ENCODE results near the gene ABHD12B. TPM values are rescaled to one million over a fixed set of nuclear protein-coding genes. Genes with fewer than 3 reads are reported as not detected.
"Not testable (repeated sequence)": the region's sequence is repeated elsewhere in the genome, so short reads cannot be mapped to it uniquely, and the experiment has no call there.

Gene ABHD12B
- total and polyA plus RNA-seq, 4 donors: 0.28 to 1.5 (median 0.94) TPM

DNA sequence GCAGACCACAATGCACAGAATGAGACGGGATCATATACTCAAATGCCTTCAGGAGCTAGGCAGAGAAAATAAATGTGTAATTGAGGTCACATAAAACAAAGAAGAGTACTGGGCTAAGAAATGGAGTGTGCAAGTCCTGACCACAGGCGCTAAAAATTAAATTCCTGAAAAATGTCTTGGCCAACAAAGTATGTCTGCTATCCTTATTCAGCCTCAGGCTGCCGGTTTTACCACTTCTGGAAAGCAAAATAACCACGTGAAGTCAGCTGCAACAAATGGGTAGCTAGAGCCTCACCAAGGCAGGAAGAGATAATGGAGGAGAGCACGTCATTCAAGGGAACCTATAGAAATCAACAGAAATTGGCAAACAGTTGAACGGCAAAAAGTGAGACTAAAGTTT lies 69.3 kb downstream of the ABHD12B start:
- peaks cover 10% of the 10 kb centered on the region for H3K27me3 ChIP-seq (ENCODE audit: control insufficient read depth, insufficient read depth, low read length)
- DNase-seq (ENCODE audit: low read depth in 4 of 6, low spot score in 6 of 6): no peak
- H3K27ac ChIP-seq (ENCODE audit: low read depth, low read length): no peak overlapping the region
- H3K9me3 ChIP-seq (ENCODE audit: control insufficient read depth, insufficient read depth, low read length): no peaks in the 10 kb centered on the region
- H3K4me3 ChIP-seq (ENCODE audit: low read depth, low read length): no peak overlapping the region
- peaks cover 19% of the 10 kb centered on the region for H3K4me1 ChIP-seq (ENCODE audit: control insufficient read depth, insufficient read depth, low read length)
- H3K36me3 ChIP-seq (ENCODE audit: control insufficient read depth, insufficient read depth, low read length): no peaks in the 10 kb centered on the region
- WGBS (ENCODE audit: insufficient coverage): 84% methylated on average over 6 of the region's 6 CpGs

DNA sequence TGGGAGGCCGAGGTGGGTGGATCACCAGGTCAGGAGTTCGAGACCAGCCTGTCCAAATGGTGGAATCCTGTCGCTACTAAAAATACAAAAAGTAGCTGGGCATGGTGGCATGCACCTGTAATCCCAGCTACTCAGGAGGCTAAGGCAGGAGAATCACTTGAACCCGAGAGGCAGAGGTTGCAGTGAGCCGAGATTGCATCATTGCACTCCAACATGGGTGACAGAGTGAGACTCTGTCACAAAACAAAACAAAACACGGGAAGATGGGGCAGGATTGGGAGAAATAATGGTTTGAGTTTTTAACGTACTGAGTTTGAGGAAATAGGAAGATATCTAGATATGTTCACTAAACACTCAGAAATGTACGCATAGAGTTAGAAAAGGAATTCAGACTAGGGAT lies 69.8 kb downstream of the ABHD12B start:
- H3K4me1 ChIP-seq (ENCODE audit: control insufficient read depth, insufficient read depth, low read length): peaks cover 19% of the 10 kb centered on the region
- not testable (repeated sequence) for H3K9me3 ChIP-seq (ENCODE audit: control insufficient read depth, insufficient read depth, low read length); H3K27me3 ChIP-seq (ENCODE audit: control insufficient read depth, insufficient read depth, low read length); H3K36me3 ChIP-seq (ENCODE audit: control insufficient read depth, insufficient read depth, low read length); H3K4me3 ChIP-seq (ENCODE audit: low read depth, low read length); H3K27ac ChIP-seq (ENCODE audit: low read depth, low read length); DNase-seq (ENCODE audit: low read depth in 4 of 6, low spot score in 6 of 6)
- WGBS (ENCODE audit: insufficient coverage): 100% methylated on average over 5 of the region's 8 CpGs

DNA sequence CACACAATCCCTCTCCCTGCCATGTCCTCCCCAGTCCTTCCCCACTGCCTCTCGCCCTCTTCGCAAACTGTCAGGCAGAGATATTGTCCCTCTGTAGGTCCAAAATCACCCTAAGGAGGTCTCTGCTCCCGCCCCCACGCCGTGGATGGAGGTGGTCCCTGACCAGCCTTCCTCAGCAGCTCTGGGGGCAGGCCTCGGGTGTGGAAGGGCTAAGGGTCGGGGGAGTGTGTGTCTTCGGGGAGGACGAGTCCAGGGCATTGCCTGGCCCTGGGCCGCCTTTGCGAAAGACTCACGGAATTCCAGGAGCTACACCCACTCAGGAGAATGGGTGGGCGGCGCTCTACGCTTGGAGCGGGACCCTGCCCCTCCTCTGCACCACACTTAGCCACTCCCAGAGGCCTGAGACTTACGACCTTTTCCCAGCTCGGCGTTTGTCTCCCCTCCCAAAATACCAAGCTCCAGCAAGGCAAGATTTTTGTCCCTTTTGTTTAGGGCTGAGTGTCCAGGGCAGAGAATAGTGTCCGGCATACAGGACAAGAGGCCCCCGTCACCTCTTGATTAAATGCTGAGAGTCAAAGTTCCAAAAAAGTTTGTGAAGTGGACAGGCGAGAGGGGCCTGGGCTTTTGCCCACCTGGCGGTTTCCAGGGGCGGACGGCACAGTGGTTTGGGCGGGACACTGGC lies 71.5 kb downstream of the ABHD12B start:
- Histone ChIP-seq H3K27ac (ENCODE audit: low read depth, low read length) (peak overlapping the region; percentile 52), H3K4me1 (ENCODE audit: control insufficient read depth, insufficient read depth, low read length) (peaks cover 19% of the 10 kb centered on the region), H3K36me3 (ENCODE audit: control insufficient read depth, insufficient read depth, low read length) (no peaks in the 10 kb centered on the region), H3K9me3 (ENCODE audit: control insufficient read depth, insufficient read depth, low read length) (no peaks in the 10 kb centered on the region), H3K4me3 (ENCODE audit: low read depth, low read length) (peak overlapping the region; percentile 63), H3K27me3 (ENCODE audit: control insufficient read depth, insufficient read depth, low read length) (peaks cover 10% of the 10 kb centered on the region)
- DNase-seq (ENCODE audit: low read depth in 4 of 6, low spot score in 6 of 6): peak in 1 of 6 donors; percentile 48
- 9% methylated on average over 25 of the region's 26 CpGs for WGBS (ENCODE audit: insufficient coverage)

DNA sequence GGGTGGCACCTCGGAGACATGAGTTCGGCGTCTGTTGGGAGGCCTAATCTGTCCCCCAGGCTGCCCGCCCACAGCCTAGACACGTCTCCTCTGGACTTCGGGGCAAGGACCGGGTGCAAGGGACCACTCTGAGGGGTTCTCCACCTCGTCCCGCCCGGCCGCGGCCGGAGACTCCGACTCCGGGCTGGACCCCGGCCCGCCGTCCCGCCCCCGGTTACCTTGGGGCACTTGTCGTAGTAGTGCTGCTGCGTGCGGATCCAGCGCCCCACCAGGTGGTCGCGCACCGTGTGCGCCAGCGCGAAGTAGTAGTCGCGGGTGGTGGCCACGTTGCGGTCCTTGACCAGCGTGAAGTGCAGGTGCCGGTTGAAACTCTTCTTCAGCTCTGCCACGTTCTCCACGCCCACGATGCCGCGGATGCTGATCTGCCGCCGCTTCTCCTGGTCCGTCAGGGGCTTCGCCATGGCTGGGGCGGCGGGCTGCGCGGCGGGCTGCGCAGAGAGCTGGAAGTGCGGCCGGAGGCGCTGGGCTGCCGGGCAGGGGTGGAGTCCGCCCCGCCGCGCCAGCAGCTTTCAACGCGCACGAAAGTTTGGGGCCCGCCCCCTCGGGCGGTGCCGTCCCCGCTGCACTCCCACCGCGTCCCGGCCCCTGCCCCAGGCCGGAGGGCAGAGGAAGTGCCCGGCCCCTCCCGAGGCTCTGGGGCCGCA lies 72.2 kb downstream of the ABHD12B start, which contains the start of gene PYGL:
Gene PYGL, minus strand, starts transcription at position 541 of the 704 bp plus-strand sequence. Its CDS starts 80 bp downstream, at position 461.
- H3K36me3 ChIP-seq (ENCODE audit: control insufficient read depth, insufficient read depth, low read length): no peaks in the 10 kb centered on the region
- peak within 1 kb of the TSS; percentile 63 for H3K4me3 ChIP-seq (ENCODE audit: low read depth, low read length)
- peak within 1 kb of the TSS; percentile 69 for H3K27ac ChIP-seq (ENCODE audit: low read depth, low read length)
- H3K9me3 ChIP-seq (ENCODE audit: control insufficient read depth, insufficient read depth, low read length): no peaks in the 10 kb centered on the region
- H3K27me3 ChIP-seq (ENCODE audit: control insufficient read depth, insufficient read depth, low read length): peaks cover 10% of the 10 kb centered on the region
- H3K4me1 ChIP-seq (ENCODE audit: control insufficient read depth, insufficient read depth, low read length): peaks cover 19% of the 10 kb centered on the region
- DNase-seq (ENCODE audit: low read depth in 4 of 6, low spot score in 6 of 6): peak in 3 of 6 donors; percentile 28 to 78 (median 62)
- WGBS (ENCODE audit: insufficient coverage): under 1% methylated on average over 74 of the region's 74 CpGs

DNA sequence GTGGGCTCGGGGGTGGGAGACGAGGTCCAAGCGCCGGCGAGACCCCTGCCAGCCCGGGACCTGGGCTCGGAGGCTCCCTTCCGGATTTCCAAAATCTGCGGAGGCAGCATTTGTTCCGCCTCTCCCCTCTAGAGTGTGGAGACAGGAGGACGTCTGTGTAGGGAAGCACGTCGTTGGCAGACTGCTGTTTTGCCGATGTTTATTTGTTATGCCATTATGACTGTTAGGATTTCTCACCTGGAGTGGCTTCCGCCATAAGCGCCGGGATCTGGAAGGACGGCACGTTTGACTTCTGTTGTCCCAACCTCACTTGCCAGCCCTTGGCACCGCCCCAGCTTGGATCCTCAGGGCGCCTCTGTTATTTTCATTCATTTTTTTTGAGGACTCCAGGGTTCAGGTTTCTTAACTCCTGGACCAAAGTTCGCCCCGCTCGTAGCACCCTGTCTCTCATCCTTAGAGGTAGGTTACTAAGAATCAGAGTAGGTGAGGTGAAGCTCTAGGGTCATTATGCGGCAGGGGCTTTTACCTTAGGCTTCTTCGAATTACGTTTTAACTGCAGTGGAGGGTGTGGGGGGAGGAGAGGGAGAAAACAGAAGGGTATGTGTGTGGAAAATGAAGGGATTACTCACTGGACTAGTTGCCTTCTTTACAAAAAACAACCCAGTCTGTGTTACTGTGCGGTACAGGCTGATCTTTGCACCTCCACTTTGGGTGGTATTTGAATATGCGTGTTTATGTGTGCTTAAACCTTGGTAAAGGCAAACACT lies 73.0 kb downstream of the ABHD12B start:
- DNase-seq (ENCODE audit: low read depth in 4 of 6, low spot score in 6 of 6): peak in 2 of 6 donors; percentile 42 to 59
- Histone ChIP-seq H3K4me1 (ENCODE audit: control insufficient read depth, insufficient read depth, low read length) (peaks cover 19% of the 10 kb centered on the region), H3K27ac (ENCODE audit: low read depth, low read length) (peak overlapping the region; percentile 69), H3K9me3 (ENCODE audit: control insufficient read depth, insufficient read depth, low read length) (peaks cover 1% of the 10 kb centered on the region), H3K36me3 (ENCODE audit: control insufficient read depth, insufficient read depth, low read length) (no peaks in the 10 kb centered on the region), H3K27me3 (ENCODE audit: control insufficient read depth, insufficient read depth, low read length) (peaks cover 10% of the 10 kb centered on the region), H3K4me3 (ENCODE audit: low read depth, low read length) (peak overlapping the region; percentile 63)
- WGBS (ENCODE audit: insufficient coverage): 2% methylated on average over 18 of the region's 29 CpGs

DNA sequence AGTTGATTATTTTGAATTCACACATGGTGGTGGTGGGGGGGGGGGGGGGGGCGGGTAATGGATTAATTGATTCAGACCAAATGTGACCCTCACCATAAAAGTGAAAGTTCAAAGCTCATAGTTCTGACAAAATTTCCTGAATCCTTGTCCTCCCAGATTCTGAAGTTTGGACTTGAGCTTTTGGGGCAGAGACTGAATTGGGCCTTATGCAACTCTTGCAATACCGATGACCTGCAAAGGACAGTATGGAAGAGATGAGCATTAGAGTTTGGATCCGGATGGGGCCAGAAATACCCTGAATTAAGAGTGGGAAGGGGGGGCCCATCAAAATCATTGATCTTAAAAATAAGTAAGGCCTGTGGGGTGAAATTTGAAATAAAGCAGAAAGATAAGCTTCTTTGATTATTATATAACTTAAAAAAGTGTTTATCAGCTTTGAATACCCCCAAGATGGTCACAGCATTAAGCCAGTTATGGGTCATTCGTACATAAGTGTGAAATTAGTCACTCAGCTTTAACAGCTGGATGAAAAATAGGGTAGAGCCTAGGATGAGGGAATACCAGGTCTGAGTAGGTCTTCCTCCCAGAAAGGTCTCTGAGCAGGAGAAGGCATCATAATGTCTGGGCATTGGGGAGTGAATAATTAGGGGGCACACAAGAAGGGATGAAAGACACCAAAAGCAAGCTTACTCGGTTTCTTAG lies 74.5 kb downstream of the ABHD12B start:
- Histone ChIP-seq H3K27me3 (ENCODE audit: control insufficient read depth, insufficient read depth, low read length) (peaks cover 10% of the 10 kb centered on the region), H3K4me1 (ENCODE audit: control insufficient read depth, insufficient read depth, low read length) (peaks cover 19% of the 10 kb centered on the region), H3K36me3 (ENCODE audit: control insufficient read depth, insufficient read depth, low read length) (no peaks in the 10 kb centered on the region), H3K9me3 (ENCODE audit: control insufficient read depth, insufficient read depth, low read length) (peaks cover 1% of the 10 kb centered on the region), H3K4me3 (ENCODE audit: low read depth, low read length) (no peak overlapping the region), H3K27ac (ENCODE audit: low read depth, low read length) (no peak overlapping the region)
- 94% methylated on average over 2 of the region's 5 CpGs for WGBS (ENCODE audit: insufficient coverage)
- DNase-seq (ENCODE audit: low read depth in 4 of 6, low spot score in 6 of 6): no peak

DNA sequence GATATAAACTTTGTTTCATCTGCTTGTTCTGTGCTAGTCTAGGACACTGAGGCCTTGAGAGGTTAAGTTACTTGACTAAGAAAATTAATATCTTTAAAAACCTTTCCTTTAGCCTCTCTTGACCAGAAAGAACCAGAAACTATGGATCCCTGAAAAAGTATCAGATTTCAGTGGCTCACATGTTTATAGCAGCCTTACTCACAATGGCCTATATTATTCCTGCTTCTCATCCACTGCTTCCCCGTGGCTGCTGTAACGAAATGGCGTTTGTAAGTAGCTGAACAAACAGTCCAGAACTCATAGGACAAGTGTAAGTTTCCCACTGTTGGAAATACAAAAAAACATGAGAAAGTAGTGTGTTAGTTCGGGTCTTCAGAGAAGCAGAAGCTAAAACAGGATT lies 75.6 kb downstream of the ABHD12B start:
- H3K27ac ChIP-seq (ENCODE audit: low read depth, low read length): peak overlapping the region; percentile 81
- no peaks in the 10 kb centered on the region for H3K36me3 ChIP-seq (ENCODE audit: control insufficient read depth, insufficient read depth, low read length)
- peaks cover 10% of the 10 kb centered on the region for H3K27me3 ChIP-seq (ENCODE audit: control insufficient read depth, insufficient read depth, low read length)
- H3K4me3 ChIP-seq (ENCODE audit: low read depth, low read length): no peak overlapping the region
- peaks cover 19% of the 10 kb centered on the region for H3K4me1 ChIP-seq (ENCODE audit: control insufficient read depth, insufficient read depth, low read length)
- WGBS (ENCODE audit: insufficient coverage): 70% methylated on average over 1 of the region's 4 CpGs
- no peak for DNase-seq (ENCODE audit: low read depth in 4 of 6, low spot score in 6 of 6)
- H3K9me3 ChIP-seq (ENCODE audit: control insufficient read depth, insufficient read depth, low read length): peaks cover 1% of the 10 kb centered on the region

DNA sequence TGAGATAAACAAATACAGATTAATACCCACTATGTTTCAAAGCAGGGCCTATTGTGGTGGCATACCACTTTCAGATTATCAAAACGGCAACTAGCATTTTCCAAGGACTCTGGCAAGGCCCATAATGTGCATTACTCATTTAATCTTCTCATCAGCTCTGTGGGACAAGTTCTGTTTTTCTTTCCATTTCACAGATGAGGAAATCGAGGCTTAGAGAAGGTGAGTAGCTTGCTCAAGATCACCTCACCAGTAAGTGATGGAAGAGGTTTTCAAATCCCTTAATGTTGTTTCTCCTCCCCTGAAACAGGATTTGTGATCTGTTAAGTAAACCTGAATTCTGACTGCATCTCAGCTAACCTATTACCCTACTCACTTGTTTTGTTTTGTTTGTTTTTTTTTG lies 76.4 kb downstream of the ABHD12B start:
- no CpG with 5 or more reads among the region's 2 CpGs for WGBS (ENCODE audit: insufficient coverage)
- H3K27ac ChIP-seq (ENCODE audit: low read depth, low read length): peak overlapping the region; percentile 81

DNA sequence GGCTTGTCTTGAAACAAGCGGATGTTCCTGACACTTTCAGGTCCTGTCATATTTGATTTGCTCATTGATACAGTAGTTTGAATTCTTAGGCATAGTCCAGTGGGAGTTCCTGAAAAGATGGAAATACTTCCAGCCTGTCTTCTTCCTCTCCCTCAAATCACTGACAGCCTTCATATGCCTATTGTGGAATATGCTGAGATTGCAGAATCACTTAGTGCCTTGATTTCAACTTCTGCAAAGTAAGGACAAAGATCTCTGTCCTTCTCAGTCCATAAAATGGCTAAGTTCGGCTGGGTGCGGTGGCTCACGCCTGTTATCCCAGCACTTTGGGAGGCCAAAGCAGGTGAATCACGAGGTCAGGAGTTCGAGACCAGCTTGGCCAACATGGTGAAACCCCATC lies 79.2 kb downstream of the ABHD12B start:
- H3K4me1 ChIP-seq (ENCODE audit: control insufficient read depth, insufficient read depth, low read length): peaks cover 7% of the 10 kb centered on the region
- no peak overlapping the region for H3K4me3 ChIP-seq (ENCODE audit: low read depth, low read length)
- 90% methylated on average over 6 of the region's 6 CpGs for WGBS (ENCODE audit: insufficient coverage)

More for the DNA sequence above, 76.4 kb downstream of the ABHD12B start:
- no peak for DNase-seq (ENCODE audit: low read depth in 4 of 6, low spot score in 6 of 6)
- peaks cover 1% of the 10 kb centered on the region for H3K9me3 ChIP-seq (ENCODE audit: control insufficient read depth, insufficient read depth, low read length)
- peaks cover 7% of the 10 kb centered on the region for H3K27me3 ChIP-seq (ENCODE audit: control insufficient read depth, insufficient read depth, low read length)
- H3K4me3 ChIP-seq (ENCODE audit: low read depth, low read length): no peak overlapping the region
- no peaks in the 10 kb centered on the region for H3K36me3 ChIP-seq (ENCODE audit: control insufficient read depth, insufficient read depth, low read length)
- peaks cover 17% of the 10 kb centered on the region for H3K4me1 ChIP-seq (ENCODE audit: control insufficient read depth, insufficient read depth, low read length)

More for the DNA sequence above, 79.2 kb downstream of the ABHD12B start:
- Histone ChIP-seq H3K36me3 (ENCODE audit: control insufficient read depth, insufficient read depth, low read length) (no peaks in the 10 kb centered on the region), H3K9me3 (ENCODE audit: control insufficient read depth, insufficient read depth, low read length) (peaks cover 1% of the 10 kb centered on the region), H3K27me3 (ENCODE audit: control insufficient read depth, insufficient read depth, low read length) (no peaks in the 10 kb centered on the region), H3K27ac (ENCODE audit: low read depth, low read length) (no peak overlapping the region)
- no peak for DNase-seq (ENCODE audit: low read depth in 4 of 6, low spot score in 6 of 6)

All from spinal cord (tissue), 10 donors.